ENCODE results near the gene CYP4A11. TPM values are rescaled to one million over a fixed set of nuclear protein-coding genes. Genes with fewer than 3 reads are reported as not detected.
"Not testable (repeated sequence)": the region's sequence is repeated elsewhere in the genome, so short reads cannot be mapped to it uniquely, and the experiment has no call there.

CYP4A11 gene
- total RNA-seq, 1 experiment from 2014 or later: not detected

- DNase-seq (ENCODE audit: extremely low read depth, low read depth): no peak
Measured at GRCh38 chr1:46927249-46927835, 13.9 kb downstream of the CYP4A11 start.

GRCh38 chr1:46910790-46911189 lies 30.5 kb downstream of the CYP4A11 start:
- no peak for DNase-seq (ENCODE audit: extremely low read depth, low read depth)

- no peak for DNase-seq (ENCODE audit: extremely low read depth, low read depth)
Measured at GRCh38 chr1:46903481-46903880, 37.8 kb downstream of the CYP4A11 start.

GRCh38 chr1:46900401-46900800 lies 40.9 kb downstream of the CYP4A11 start:
- DNase-seq (ENCODE audit: extremely low read depth, low read depth): no peak

- not testable (repeated sequence) for DNase-seq (ENCODE audit: extremely low read depth, low read depth)
Measured at GRCh38 chr1:46881656-46882055, 59.6 kb downstream of the CYP4A11 start.

Small RNAs within 50 kb of the gene (small RNA-seq; reads per million reads assigned to genes)
- gene CYP4A26P: 0 reads per million in 2 experiments

Other genes with a start within 250 kb of the CYP4A11 start
- gene EFCAB14, start 222.4 kb downstream of the CYP4A11 start, total RNA-seq (2014; rRNA removed; shearing (Covaris generic)): 41.2 and 43.0 TPM in 2 replicates
- gene CYP4B1, start 142.4 kb downstream of the CYP4A11 start, total RNA-seq (2014; rRNA removed; shearing (Covaris generic)): not detected in 2 replicates
- gene CYP4X1, start 82.2 kb upstream of the CYP4A11 start, total RNA-seq (2014; rRNA removed; shearing (Covaris generic)): 0.25 and 0.63 TPM in 2 replicates
- gene CYP4Z1, start 125.8 kb upstream of the CYP4A11 start, total RNA-seq (2014; rRNA removed; shearing (Covaris generic)): not detected in 2 replicates
- not detected in 2 replicates for gene CYP4A22, start 196.0 kb upstream of the CYP4A11 start, total RNA-seq (2014; rRNA removed; shearing (Covaris generic))
- not detected in 2 replicates for gene PDZK1IP1, start 248.6 kb upstream of the CYP4A11 start, total RNA-seq (2014; rRNA removed; shearing (Covaris generic))

All from NCI-H460 (cell line).